ENCODE results near the gene CLDN22.

GRCh38 chr4:183297675-183298074, 22.4 kb downstream of the CLDN22 start:
- TF ChIP-seq CTCF (IDR thresholded peaks at IDR 0.05; ENCODE audit: poor library complexity): no peak
- no peak for TF ChIP-seq EZH2 (IDR thresholded peaks at IDR 0.05; ENCODE audit: borderline replicate concordance)

All from hepatocyte (in vitro differentiated cells).